Urinary bladder (tissue), 4 donors: Measurements from ENCODE around the gene CABS1. TPM values are rescaled to one million over a fixed set of nuclear protein-coding genes. Genes with fewer than 3 reads are reported as not detected.

Experiments
- DNase-seq: peaks from one replicate; pipeline ENCODE4 v3.0.0-alpha.2; 2015; ENCODE audit errors: extremely low spot score
- H3K27ac ChIP-seq: one replicate; pipeline ENCODE4 v1.5.1; 2013; ENCODE audit warnings: low read depth, mild to moderate bottlenecking, moderate library complexity
- H3K36me3 ChIP-seq: one replicate; pipeline ENCODE4 v1.6.1; 2013; ENCODE audit warnings: mild to moderate bottlenecking, moderate library complexity; ENCODE audit not compliant: insufficient read depth
- H3K4me1 ChIP-seq: one replicate; pipeline ENCODE4 v1.6.1; 2013; ENCODE audit warnings: mild to moderate bottlenecking, moderate library complexity; ENCODE audit not compliant: insufficient read depth
- H3K4me3 ChIP-seq: one replicate; pipeline ENCODE4 v1.5.1; 2013; ENCODE audit warnings: low read depth, low read length
- WGBS: extraction: QIAGEN DNeasy Blood & Tissue Kit; methylation state at CpG from one replicate; pipeline ENCODE4 v1.1.7; 2013; 5-methylcytosine and 5-hydroxymethylcytosine counted together
- polyA plus RNA-seq: library from polyadenylated mRNA; stranded (reverse); fragments of 200-250 nt; gene quantifications from one replicate; pipeline ENCODE4 v1.2.3, GENCODE V29; 2013
- total RNA-seq: library from RNA; depleted of rRNA; stranded (reverse); fragments of >200 nt; gene quantifications from one replicate; pipeline ENCODE4 v1.2.3, GENCODE V29; 2014
- donor health status: healthy with polysubstance abuse.
- donor health status: healthy.

CABS1 gene
- total and polyA plus RNA-seq, 2 donors, result not detected

- Histone ChIP-seq H3K27ac (no peak overlapping the region), H3K4me3 (no peak overlapping the region), H3K36me3 (no peaks in the 10 kb centered on the region), H3K4me1 (no peaks in the 10 kb centered on the region)
- DNase-seq, result no peak
- 64% methylated on average over 1 of the region's 1 CpG for WGBS
Measured at GRCh38 chr4:70356185-70356584, 21.4 kb downstream of the CABS1 start.

- 70% methylated on average over 3 of the region's 3 CpGs for WGBS
- H3K4me1 ChIP-seq, result no peaks in the 10 kb centered on the region
- no peaks in the 10 kb centered on the region for H3K36me3 ChIP-seq
- no peak overlapping the region for H3K27ac ChIP-seq
- H3K4me3 ChIP-seq, result no peak overlapping the region
- DNase-seq, result no peak
Measured at GRCh38 chr4:70359115-70359661, 24.4 kb downstream of the CABS1 start.

GRCh38 chr4:70360460-70360859 lies 25.7 kb downstream of the CABS1 start, which contains the start of gene SMR3A:
SMR3A (plus strand) TSS chr4:70360760; CDS start chr4:70362116, 1,356 bp downstream.
- 71% methylated on average over 3 of the region's 3 CpGs for WGBS
- Histone ChIP-seq H3K27ac (no peak within 1 kb of the TSS), H3K4me3 (no peak within 1 kb of the TSS)

GRCh38 chr4:70364002-70364401 lies 29.2 kb downstream of the CABS1 start:
- no peaks in the 10 kb centered on the region for H3K4me1 ChIP-seq
- H3K27ac ChIP-seq, result no peak overlapping the region
- WGBS, result 90% methylated on average over 5 of the region's 5 CpGs
- no peaks in the 10 kb centered on the region for H3K36me3 ChIP-seq
- no peak overlapping the region for H3K4me3 ChIP-seq
- no peak for DNase-seq

More at GRCh38 chr4:70360460-70360859, 25.7 kb downstream of the CABS1 start, which contains the start of gene SMR3A:
- no peak for DNase-seq
- no peaks in the 10 kb centered on the region for H3K36me3 ChIP-seq
- no peaks in the 10 kb centered on the region for H3K4me1 ChIP-seq

GRCh38 chr4:70365479-70365878 lies 30.7 kb downstream of the CABS1 start:
- Histone ChIP-seq H3K4me3 (no peak overlapping the region), H3K4me1 (no peaks in the 10 kb centered on the region), H3K27ac (no peak overlapping the region), H3K36me3 (no peaks in the 10 kb centered on the region)
- WGBS, result 72% methylated on average over 2 of the region's 2 CpGs
- DNase-seq, result no peak

GRCh38 chr4:70367813-70368212 lies 33.0 kb downstream of the CABS1 start:
- no peak overlapping the region for H3K4me3 ChIP-seq
- no peaks in the 10 kb centered on the region for H3K36me3 ChIP-seq
- no peak for DNase-seq
- no peak overlapping the region for H3K27ac ChIP-seq
- WGBS, result 94% methylated on average over 1 of the region's 1 CpG
- H3K4me1 ChIP-seq, result no peaks in the 10 kb centered on the region

- DNase-seq, result no peak
- no peaks in the 10 kb centered on the region for H3K4me1 ChIP-seq
- H3K27ac ChIP-seq, result no peak overlapping the region
- WGBS, result 93% methylated on average over 4 of the region's 4 CpGs
- H3K36me3 ChIP-seq, result no peaks in the 10 kb centered on the region
- no peak overlapping the region for H3K4me3 ChIP-seq
Measured at GRCh38 chr4:70371987-70372386, 37.2 kb downstream of the CABS1 start.

GRCh38 chr4:70372760-70373159 lies 38.0 kb downstream of the CABS1 start:
- H3K4me3 ChIP-seq, result no peak overlapping the region
- no peak overlapping the region for H3K27ac ChIP-seq
- DNase-seq, result no peak
- 73% methylated on average over 3 of the region's 3 CpGs for WGBS
- H3K36me3 ChIP-seq, result no peaks in the 10 kb centered on the region
- H3K4me1 ChIP-seq, result no peaks in the 10 kb centered on the region

GRCh38 chr4:70380578-70380977 lies 45.8 kb downstream of the CABS1 start:
- Histone ChIP-seq H3K4me3 (no peak overlapping the region), H3K4me1 (no peaks in the 10 kb centered on the region), H3K36me3 (no peaks in the 10 kb centered on the region), H3K27ac (no peak overlapping the region)
- WGBS, result 79% methylated on average over 3 of the region's 3 CpGs
- DNase-seq, result no peak

GRCh38 chr4:70382691-70383181 lies 48.0 kb downstream of the CABS1 start, which contains the start of gene SMR3B:
SMR3B (plus strand) TSS chr4:70383131; CDS start chr4:70384511, 1,380 bp downstream.
- WGBS, result 81% methylated on average over 5 of the region's 5 CpGs
- Histone ChIP-seq H3K4me3 (no peak within 1 kb of the TSS), H3K36me3 (no peaks in the 10 kb centered on the region), H3K27ac (no peak within 1 kb of the TSS), H3K4me1 (no peaks in the 10 kb centered on the region)
- no peak for DNase-seq

Other genes starting within 250 kb of the CABS1 start
- not detected for gene PRR27, start 180.7 kb upstream of the CABS1 start, total RNA-seq
- not detected for gene PRR27, start 180.7 kb upstream of the CABS1 start, polyA plus RNA-seq
- gene ODAM, start 139.3 kb upstream of the CABS1 start, total RNA-seq, result not detected
- gene ODAM, start 139.3 kb upstream of the CABS1 start, polyA plus RNA-seq, result 0.22 TPM
- gene FDCSP, start 108.9 kb upstream of the CABS1 start, total RNA-seq, result 1.7 TPM
- gene FDCSP, start 108.9 kb upstream of the CABS1 start, polyA plus RNA-seq, result 0.80 TPM
- not detected for gene CSN3, start 92.4 kb upstream of the CABS1 start, total RNA-seq
- gene CSN3, start 92.4 kb upstream of the CABS1 start, polyA plus RNA-seq, result not detected
- gene SMR3A, start 25.8 kb downstream of the CABS1 start, total RNA-seq, result not detected
- gene SMR3A, start 25.8 kb downstream of the CABS1 start, polyA plus RNA-seq, result not detected
- gene SMR3B, start 48.1 kb downstream of the CABS1 start, total RNA-seq, result not detected
- gene SMR3B, start 48.1 kb downstream of the CABS1 start, polyA plus RNA-seq, result not detected
- gene OPRPN, start 63.0 kb downstream of the CABS1 start, total RNA-seq, result not detected
- not detected for gene OPRPN, start 63.0 kb downstream of the CABS1 start, polyA plus RNA-seq
- not detected for gene MUC7, start 137.2 kb downstream of the CABS1 start, total RNA-seq
- gene MUC7, start 137.2 kb downstream of the CABS1 start, polyA plus RNA-seq, result not detected
- not detected for gene AMTN, start 183.6 kb downstream of the CABS1 start, total RNA-seq
- not detected for gene AMTN, start 183.6 kb downstream of the CABS1 start, polyA plus RNA-seq